Panc1 (cell line): ENCODE data around the gene KCNQ1. TPM values are rescaled to one million over a fixed set of nuclear protein-coding genes. Genes with fewer than 3 reads are reported as not detected.

Experiments used
- ATAC-seq: fragments of 200-7000 bp; cut with Tn5 transposase; 2 replicates; pipeline ENCODE4 v1.9.1; 2020; ENCODE audit warnings: mild to moderate bottlenecking, moderate library complexity
- BruUV-seq: library from RNA; stranded (reverse); fragments of 400-500 nt; replicated peaks from 2 replicates; lab custom pipeline; 2021; lab: Mats Ljungman, UMichigan
- CTCF ChIA-PET: fragments of 300-600 bp; sonication (Branson Sonifier 250); formaldehyde crosslinking; loops from one replicate; lab custom pipeline; 2022; ENCODE audit warnings: antibody characterized with exemption; lab: Charles Lee
- POLR2A ChIA-PET: fragments of 300-600 bp; sonication (Branson Sonifier 250); formaldehyde crosslinking; loops from one replicate; lab custom pipeline; 2022; ENCODE audit warnings: antibody characterized with exemption; lab: Charles Lee
- DNase-seq: peaks from one replicate; pipeline ENCODE4 v3.0.0-alpha.2; 2010; ENCODE audit warnings: low read depth, low spot score
- H3K27ac ChIP-seq: 2 replicates; pipeline ENCODE4 v1.5.1; 2011; ENCODE audit warnings: mild to moderate bottlenecking, low read length, inconsistent platforms
- H3K27me3 ChIP-seq: fragments of 200-500 bp; sonication (Bioruptor generic); 2 replicates; pipeline ENCODE4 v1.6.0; 2014; ENCODE audit warnings: low read length, inconsistent platforms; ENCODE audit not compliant: control insufficient read depth, insufficient read depth
- H3K36me3 ChIP-seq: fragments of 200-500 bp; sonication (Bioruptor generic); 2 replicates; pipeline ENCODE4 v1.5.1; 2014; ENCODE audit warnings: inconsistent platforms, mild to moderate bottlenecking, low read length, moderate library complexity; ENCODE audit not compliant: control insufficient read depth, insufficient read depth
- H3K4me1 ChIP-seq: 2 replicates; pipeline ENCODE4 v1.5.1; 2011; ENCODE audit warnings: inconsistent platforms, mild to moderate bottlenecking, low read length, moderate library complexity; ENCODE audit not compliant: control insufficient read depth, insufficient read depth
- H3K4me3 ChIP-seq, 2 experiments: 2 replicates each; pipeline ENCODE4 v1.5.1; 2011 to 2012; ENCODE audit warnings: low read depth in 2 of 2, low read length in 2 of 2, mild to moderate bottlenecking in 2 of 2, inconsistent platforms in 1 of 2, moderate library complexity in 1 of 2
- H3K9me3 ChIP-seq: fragments of 200-500 bp; sonication (Bioruptor generic); 2 replicates; pipeline ENCODE4 v1.5.1; 2014; ENCODE audit warnings: low read depth, mild to moderate bottlenecking, inconsistent platforms, low read length, moderate library complexity; ENCODE audit not compliant: control insufficient read depth, insufficient read depth
- POLR2AphosphoS5 ChIP-seq: IDR thresholded peaks from 2 replicates; pipeline ENCODE4 v1.6.1; 2012; ENCODE audit warnings: mild to moderate bottlenecking, low read depth, low read length, moderate library complexity
- SIN3A ChIP-seq: IDR thresholded peaks from 2 replicates; pipeline ENCODE4 v1.6.1; 2012; ENCODE audit warnings: low read depth, mild to moderate bottlenecking, low read length, moderate library complexity, borderline replicate concordance; ENCODE audit not compliant: insufficient read depth
- TCF7L2 ChIP-seq: IDR thresholded peaks from 2 replicates; pipeline ENCODE4 v1.6.1; 2011; ENCODE audit warnings: mild to moderate bottlenecking, low read depth, low read length, inconsistent platforms
- in situ Hi-C: cut with HindIII; loops from 2 replicates; pipeline ENCODE4 v1.10.0; 2016; ENCODE audit warnings: low sequenced_read_pairs, low pct_unique_long_range_greater_than_20kb
- intact Hi-C: fragments of 100-400 bp; cut with micrococcal nuclease; formaldehyde crosslinking; loops from one replicate; pipeline ENCODE4 v1.10.0; 2022; ENCODE audit not compliant: unreplicated experiment
- total RNA-seq: library from RNA; stranded (reverse); gene quantifications from one replicate; pipeline ENCODE4 v1.2.1, GENCODE V29; 2021; ENCODE audit not compliant: unreplicated experiment
- TF ChIP-seq, protein P1 (sequence below), 2 experiments: IDR thresholded peaks; 2 replicates each; pipeline ENCODE4 v1.6.1; 2011 to 2012; ENCODE audit warnings: low read depth in 2 of 2, control low read depth in 1 of 2, low read length in 1 of 2, mild to moderate bottlenecking in 1 of 2, moderate library complexity in 1 of 2; ENCODE audit not compliant: insufficient read depth in 1 of 2
- TF ChIP-seq, protein P2 (sequence below): fragments of 450-650 bp; IDR thresholded peaks from 2 replicates; pipeline ENCODE4 v1.5.1; 2017; ENCODE audit warnings: mild to moderate bottlenecking

Gene KCNQ1
- total RNA-seq, 1 experiment from 2014 or later, result 1.0 TPM

DNA sequence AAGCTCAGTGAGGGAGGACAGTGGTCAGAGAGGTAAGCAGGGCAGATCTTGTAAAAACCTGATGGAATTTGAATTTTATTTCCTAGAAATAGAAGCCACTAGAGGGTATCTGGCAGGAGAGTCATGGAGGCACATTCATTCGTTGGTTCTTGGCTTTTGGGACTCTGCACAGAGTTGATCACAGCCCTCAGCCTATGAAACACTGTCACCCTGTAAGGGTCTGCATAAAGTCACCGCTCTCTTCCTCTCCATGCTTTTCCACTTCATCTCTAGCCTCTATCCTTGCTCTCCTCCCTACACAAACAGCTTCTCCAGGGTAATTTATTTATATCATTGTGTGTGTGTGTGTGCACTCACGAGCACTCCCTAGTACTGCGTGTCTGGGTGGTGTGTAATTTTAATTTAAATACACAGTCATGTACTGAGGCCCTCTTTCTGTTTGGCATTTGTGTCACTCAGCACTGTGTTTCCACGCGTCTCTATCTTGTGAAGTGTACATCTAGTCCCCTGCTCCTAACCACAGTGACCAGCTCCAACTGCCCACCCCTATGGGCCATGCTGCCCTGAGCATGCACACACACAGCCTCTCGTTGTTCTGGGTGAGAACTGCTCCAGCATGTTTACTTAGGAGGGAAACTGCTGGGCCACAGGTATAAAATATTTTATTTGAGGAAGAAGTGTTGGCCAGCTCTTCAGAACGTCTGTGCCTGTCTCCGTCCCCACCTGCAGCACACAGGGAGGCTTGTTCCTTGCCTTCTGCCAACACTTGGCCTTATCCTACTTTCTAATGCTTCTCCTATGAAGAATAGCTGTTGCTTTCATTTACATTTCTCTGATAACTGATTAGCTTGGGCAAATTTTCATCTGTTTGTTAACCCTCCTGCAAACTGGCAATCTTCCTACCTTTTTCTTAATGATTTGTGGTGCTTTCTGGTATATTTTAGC, 250.5 kb downstream of the KCNQ1 start:
- CTCF ChIA-PET, result no interaction called here
- POLR2A ChIA-PET, result no interaction called here
- H3K27me3 ChIP-seq, result no peaks in the 10 kb centered on the region
- no peak overlapping the region for H3K4me3 ChIP-seq
- BruUV-seq, result no TSS peak
- intact Hi-C loops (loop anchor here (10.0 kb wide), 2 partner anchors 150 to 190 kb away; partner anchors contain the start of gene CDKN1C), in situ Hi-C loops (no loop called here)
- no peaks in the 10 kb centered on the region for H3K36me3 ChIP-seq
- no peaks in the 10 kb centered on the region for H3K9me3 ChIP-seq
- TF ChIP-seq, protein P1, sequence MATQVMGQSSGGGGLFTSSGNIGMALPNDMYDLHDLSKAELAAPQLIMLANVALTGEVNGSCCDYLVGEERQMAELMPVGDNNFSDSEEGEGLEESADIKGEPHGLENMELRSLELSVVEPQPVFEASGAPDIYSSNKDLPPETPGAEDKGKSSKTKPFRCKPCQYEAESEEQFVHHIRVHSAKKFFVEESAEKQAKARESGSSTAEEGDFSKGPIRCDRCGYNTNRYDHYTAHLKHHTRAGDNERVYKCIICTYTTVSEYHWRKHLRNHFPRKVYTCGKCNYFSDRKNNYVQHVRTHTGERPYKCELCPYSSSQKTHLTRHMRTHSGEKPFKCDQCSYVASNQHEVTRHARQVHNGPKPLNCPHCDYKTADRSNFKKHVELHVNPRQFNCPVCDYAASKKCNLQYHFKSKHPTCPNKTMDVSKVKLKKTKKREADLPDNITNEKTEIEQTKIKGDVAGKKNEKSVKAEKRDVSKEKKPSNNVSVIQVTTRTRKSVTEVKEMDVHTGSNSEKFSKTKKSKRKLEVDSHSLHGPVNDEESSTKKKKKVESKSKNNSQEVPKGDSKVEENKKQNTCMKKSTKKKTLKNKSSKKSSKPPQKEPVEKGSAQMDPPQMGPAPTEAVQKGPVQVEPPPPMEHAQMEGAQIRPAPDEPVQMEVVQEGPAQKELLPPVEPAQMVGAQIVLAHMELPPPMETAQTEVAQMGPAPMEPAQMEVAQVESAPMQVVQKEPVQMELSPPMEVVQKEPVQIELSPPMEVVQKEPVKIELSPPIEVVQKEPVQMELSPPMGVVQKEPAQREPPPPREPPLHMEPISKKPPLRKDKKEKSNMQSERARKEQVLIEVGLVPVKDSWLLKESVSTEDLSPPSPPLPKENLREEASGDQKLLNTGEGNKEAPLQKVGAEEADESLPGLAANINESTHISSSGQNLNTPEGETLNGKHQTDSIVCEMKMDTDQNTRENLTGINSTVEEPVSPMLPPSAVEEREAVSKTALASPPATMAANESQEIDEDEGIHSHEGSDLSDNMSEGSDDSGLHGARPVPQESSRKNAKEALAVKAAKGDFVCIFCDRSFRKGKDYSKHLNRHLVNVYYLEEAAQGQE (IDR thresholded peaks at IDR 0.05; ENCODE audit: insufficient read depth in 1 of 2, low read depth in 2 of 2, low read length in 1 of 2), result no peak
- TF ChIP-seq TCF7L2 (no peak), SIN3A (no peak), POLR2AphosphoS5 (no peak)
- TF ChIP-seq, protein P2, sequence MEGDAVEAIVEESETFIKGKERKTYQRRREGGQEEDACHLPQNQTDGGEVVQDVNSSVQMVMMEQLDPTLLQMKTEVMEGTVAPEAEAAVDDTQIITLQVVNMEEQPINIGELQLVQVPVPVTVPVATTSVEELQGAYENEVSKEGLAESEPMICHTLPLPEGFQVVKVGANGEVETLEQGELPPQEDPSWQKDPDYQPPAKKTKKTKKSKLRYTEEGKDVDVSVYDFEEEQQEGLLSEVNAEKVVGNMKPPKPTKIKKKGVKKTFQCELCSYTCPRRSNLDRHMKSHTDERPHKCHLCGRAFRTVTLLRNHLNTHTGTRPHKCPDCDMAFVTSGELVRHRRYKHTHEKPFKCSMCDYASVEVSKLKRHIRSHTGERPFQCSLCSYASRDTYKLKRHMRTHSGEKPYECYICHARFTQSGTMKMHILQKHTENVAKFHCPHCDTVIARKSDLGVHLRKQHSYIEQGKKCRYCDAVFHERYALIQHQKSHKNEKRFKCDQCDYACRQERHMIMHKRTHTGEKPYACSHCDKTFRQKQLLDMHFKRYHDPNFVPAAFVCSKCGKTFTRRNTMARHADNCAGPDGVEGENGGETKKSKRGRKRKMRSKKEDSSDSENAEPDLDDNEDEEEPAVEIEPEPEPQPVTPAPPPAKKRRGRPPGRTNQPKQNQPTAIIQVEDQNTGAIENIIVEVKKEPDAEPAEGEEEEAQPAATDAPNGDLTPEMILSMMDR, result no peak; the same call in 1 of the 2 replicates
- H3K4me1 ChIP-seq, result peaks cover 4% of the 10 kb centered on the region
- ATAC-seq (no peak), DNase-seq (no peak)
- H3K27ac ChIP-seq, result no peak overlapping the region

DNA sequence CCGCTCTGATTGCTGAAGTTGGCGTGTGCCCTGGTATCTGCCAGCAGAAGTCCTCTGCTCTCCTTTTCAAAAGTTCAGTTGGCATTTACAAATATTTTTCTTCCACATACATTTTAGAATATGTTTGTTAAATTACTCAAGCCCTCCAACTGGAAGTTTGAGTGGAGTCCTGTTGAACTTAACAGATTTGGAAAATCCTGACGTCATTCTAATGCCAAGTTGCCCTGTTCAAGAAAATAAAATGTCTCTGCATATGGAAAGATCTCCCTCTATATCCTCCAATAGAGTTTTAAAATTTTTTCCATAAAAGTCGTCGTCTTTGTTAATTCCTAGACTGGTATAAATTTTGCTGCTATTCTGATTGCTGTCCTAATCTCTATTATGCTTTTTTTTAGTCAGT, 251.6 kb downstream of the KCNQ1 start:
- in situ Hi-C loops, result no loop called here
- TF ChIP-seq, protein P1 (IDR thresholded peaks at IDR 0.05; ENCODE audit: insufficient read depth in 1 of 2, low read depth in 2 of 2, low read length in 1 of 2), result no peak
- DNase-seq, result no peak
- CTCF ChIA-PET, result no interaction called here
- no peaks in the 10 kb centered on the region for H3K9me3 ChIP-seq
- H3K27ac ChIP-seq, result no peak overlapping the region
- no peaks in the 10 kb centered on the region for H3K36me3 ChIP-seq
- intact Hi-C loops, result loop anchor here (10.0 kb wide), 2 partner anchors 152 to 188 kb away; partner anchors contain the start of gene CDKN1C
- POLR2A ChIA-PET, result no interaction called here
- no peak overlapping the region for H3K4me3 ChIP-seq
- no peaks in the 10 kb centered on the region for H3K27me3 ChIP-seq
- no TSS peak for BruUV-seq
- ATAC-seq, result no peak
- H3K4me1 ChIP-seq, result peaks cover 8% of the 10 kb centered on the region
